ENCODE data around the gene PLLP. TPM values are rescaled to one million over a fixed set of nuclear protein-coding genes. Genes with fewer than 3 reads are reported as not detected.
A peak's percentile ranks its signal among the peaks of the same experiment; 100 is the strongest.

The PLLP gene
- total RNA-seq, 4 donors from 2014 or later, result 15.5 to 38.5 (median 31.5) TPM

GRCh38 chr16:57306676-57307341, 22.3 kb upstream of the PLLP start:
- intact Hi-C loops (cut with DNase I), result loop anchor here (10.0 kb wide), 1 partner anchor 218 kb away; no protein-coding TSS in a partner anchor
- no peak for TF ChIP-seq POLR2A (IDR thresholded peaks at IDR 0.05)
- no peak for TF ChIP-seq CTCF (IDR thresholded peaks at IDR 0.05)
- H3K27me3 ChIP-seq, result no peaks in the 10 kb centered on the region
- DNase-seq, result no peak
- no peak overlapping the region for H3K4me3 ChIP-seq
- H3K4me1 ChIP-seq, result peaks cover 7 to 19% (median 12%) of the 10 kb centered on the region in 3 donors
- H3K27ac ChIP-seq, result no peak overlapping the region
- no peaks in the 10 kb centered on the region for H3K36me3 ChIP-seq
- 82 to 84% methylated on average over 11 to 14 of the region's 14 CpGs for WGBS, 2 donors
- no peaks in the 10 kb centered on the region for H3K9me3 ChIP-seq

- Histone ChIP-seq H3K27me3 (no peaks in the 10 kb centered on the region), H3K36me3 (no peaks in the 10 kb centered on the region), H3K4me3 (no peak overlapping the region), H3K27ac (peak overlapping the region; percentile 20 to 89 (median 78)), H3K4me1 (peaks cover 12 to 30% (median 17%) of the 10 kb centered on the region in 3 donors), H3K9me3 (no peaks in the 10 kb centered on the region)
- WGBS, 2 donors, result 61% methylated on average over 7 to 8 of the region's 8 CpGs
- no peak for DNase-seq
- intact Hi-C loops (cut with DNase I), result loop anchor here (10.0 kb wide), 1 partner anchor 220 kb away; no protein-coding TSS in a partner anchor
- TF ChIP-seq CTCF (IDR thresholded peaks at IDR 0.05) (no peak), POLR2A (IDR thresholded peaks at IDR 0.05) (no peak)
These were observed 20.8 kb upstream of the PLLP start for GRCh38 chr16:57305159-57305811.

- WGBS, 2 donors, result 70 to 86% methylated on average over 12 to 16 of the region's 16 CpGs
- DNase-seq, result no peak
- intact Hi-C loops (cut with DNase I), result loop anchor here (10.0 kb wide), 1 partner anchor 220 kb away; no protein-coding TSS in a partner anchor
These were observed 19.9 kb upstream of the PLLP start for GRCh38 chr16:57304169-57305061.

GRCh38 chr16:57303910-57304168, 19.4 kb upstream of the PLLP start:
- H3K4me1 ChIP-seq, result peaks cover 12 to 45% (median 24%) of the 10 kb centered on the region in 3 donors
- H3K27ac ChIP-seq, result peak overlapping the region; percentile 43 to 89 (median 78)
- DNase-seq, result no peak
- WGBS, 2 donors, result 100% methylated on average over 4 of the region's 4 CpGs; no CpG with 5 or more reads in 1 of the 2 donors
- no peak for TF ChIP-seq CTCF (IDR thresholded peaks at IDR 0.05)
- TF ChIP-seq POLR2A (IDR thresholded peaks at IDR 0.05), result no peak
- intact Hi-C loops (cut with DNase I), result loop anchor here (10.0 kb wide), 1 partner anchor 221 kb away; no protein-coding TSS in a partner anchor
- no peaks in the 10 kb centered on the region for H3K9me3 ChIP-seq
- no peaks in the 10 kb centered on the region for H3K27me3 ChIP-seq
- H3K36me3 ChIP-seq, result no peaks in the 10 kb centered on the region
- H3K4me3 ChIP-seq, result no peak overlapping the region

More at GRCh38 chr16:57304169-57305061, 19.9 kb upstream of the PLLP start:
- H3K9me3 ChIP-seq, result no peaks in the 10 kb centered on the region
- H3K27me3 ChIP-seq, result no peaks in the 10 kb centered on the region
- peaks cover 12 to 39% (median 19%) of the 10 kb centered on the region in 3 donors for H3K4me1 ChIP-seq
- no peak overlapping the region for H3K4me3 ChIP-seq
- H3K27ac ChIP-seq, result peak overlapping the region; percentile 43 to 89 (median 78)
- TF ChIP-seq CTCF (IDR thresholded peaks at IDR 0.05) (no peak), POLR2A (IDR thresholded peaks at IDR 0.05) (no peak)
- no peaks in the 10 kb centered on the region for H3K36me3 ChIP-seq

All from esophagus squamous epithelium (tissue), 5 donors.